ENCODE data around the gene PLCD3. TPM values are rescaled to one million over a fixed set of nuclear protein-coding genes. Genes with fewer than 3 reads are reported as not detected.

PLCD3 gene
- total RNA-seq (2014; rRNA removed; shearing (Covaris generic); ENCODE audit: low replicate concordance): 9.4 and 13.3 TPM in 2 replicates

- H3K36me3 ChIP-seq: no peaks in the 10 kb centered on the region
- H3K4me3 ChIP-seq: peak within 1 kb of the TSS; percentile 76
- DNase-seq: no peak
- no peaks in the 10 kb centered on the region for H3K9me3 ChIP-seq
- no peaks in the 10 kb centered on the region for H3K27me3 ChIP-seq
These were observed at the start of gene PLCD3 for GRCh38 chr17:45132320-45132571. PLCD3 (minus strand) TSS chr17:45132515; CDS start chr17:45132410, 105 bp downstream.

DNA sequence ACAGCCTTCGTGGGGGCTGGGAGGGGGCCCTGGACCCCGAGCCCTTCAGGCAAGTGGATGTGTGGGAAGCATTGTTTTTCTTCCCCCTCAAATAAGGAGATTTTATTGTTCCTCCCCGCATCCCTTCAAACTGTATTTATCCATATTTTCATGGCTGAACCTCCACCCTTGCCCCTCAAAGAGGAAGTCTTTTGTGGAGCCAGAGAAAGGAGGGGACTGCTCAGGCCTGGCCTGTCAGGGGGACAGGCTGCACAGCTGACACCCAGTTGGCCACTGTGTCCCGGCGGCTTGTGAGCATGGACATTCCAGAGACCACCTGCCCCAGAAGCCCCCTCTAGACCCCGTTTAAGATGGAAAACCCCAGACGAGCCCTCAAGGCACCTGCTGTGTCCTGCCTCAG is 45.2 kb upstream of the PLCD3 start:
- Histone ChIP-seq H3K4me3 (no peak overlapping the region), H3K27me3 (no peaks in the 10 kb centered on the region), H3K36me3 (no peaks in the 10 kb centered on the region), H3K9me3 (no peaks in the 10 kb centered on the region)
- no peak for DNase-seq

GRCh38 chr17:45175759-45176115 is 43.4 kb upstream of the PLCD3 start:
- H3K9me3 ChIP-seq: no peaks in the 10 kb centered on the region
- no peaks in the 10 kb centered on the region for H3K27me3 ChIP-seq
- no peaks in the 10 kb centered on the region for H3K36me3 ChIP-seq
- H3K4me3 ChIP-seq: no peak overlapping the region
- DNase-seq: no peak

- peak; percentile 99 for DNase-seq
- Histone ChIP-seq H3K36me3 (0 out of 2 replicates have a peak, but pooled peaks cover 4% of the 10 kb centered on the region), H3K9me3 (no peaks in the 10 kb centered on the region), H3K27me3 (no peaks in the 10 kb centered on the region), H3K4me3 (peak overlapping the region; percentile 58)
These were observed 40.4 kb upstream of the PLCD3 start for GRCh38 chr17:45172541-45173286.

DNA sequence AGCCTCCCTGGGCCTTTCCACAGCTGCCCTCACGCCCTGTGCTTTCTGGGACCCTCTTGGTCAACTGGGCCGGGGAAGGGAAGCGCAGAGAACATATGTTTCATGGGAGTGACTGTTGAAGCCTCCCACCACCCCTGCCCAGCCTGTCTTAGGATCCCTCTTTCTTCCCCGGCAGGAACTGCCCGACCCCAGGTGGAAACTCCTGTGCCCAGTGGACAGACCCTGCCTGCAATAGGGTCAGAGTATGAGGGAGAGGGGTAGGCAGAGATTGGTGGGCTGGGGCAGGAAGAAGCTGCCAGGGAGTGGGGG is 39.9 kb upstream of the PLCD3 start:
- peak overlapping the region; percentile 58 for H3K4me3 ChIP-seq
- DNase-seq: no peak
- no peaks in the 10 kb centered on the region for H3K27me3 ChIP-seq
- H3K9me3 ChIP-seq: no peaks in the 10 kb centered on the region
- 0 out of 2 replicates have a peak, but pooled peaks cover 4% of the 10 kb centered on the region for H3K36me3 ChIP-seq

DNA sequence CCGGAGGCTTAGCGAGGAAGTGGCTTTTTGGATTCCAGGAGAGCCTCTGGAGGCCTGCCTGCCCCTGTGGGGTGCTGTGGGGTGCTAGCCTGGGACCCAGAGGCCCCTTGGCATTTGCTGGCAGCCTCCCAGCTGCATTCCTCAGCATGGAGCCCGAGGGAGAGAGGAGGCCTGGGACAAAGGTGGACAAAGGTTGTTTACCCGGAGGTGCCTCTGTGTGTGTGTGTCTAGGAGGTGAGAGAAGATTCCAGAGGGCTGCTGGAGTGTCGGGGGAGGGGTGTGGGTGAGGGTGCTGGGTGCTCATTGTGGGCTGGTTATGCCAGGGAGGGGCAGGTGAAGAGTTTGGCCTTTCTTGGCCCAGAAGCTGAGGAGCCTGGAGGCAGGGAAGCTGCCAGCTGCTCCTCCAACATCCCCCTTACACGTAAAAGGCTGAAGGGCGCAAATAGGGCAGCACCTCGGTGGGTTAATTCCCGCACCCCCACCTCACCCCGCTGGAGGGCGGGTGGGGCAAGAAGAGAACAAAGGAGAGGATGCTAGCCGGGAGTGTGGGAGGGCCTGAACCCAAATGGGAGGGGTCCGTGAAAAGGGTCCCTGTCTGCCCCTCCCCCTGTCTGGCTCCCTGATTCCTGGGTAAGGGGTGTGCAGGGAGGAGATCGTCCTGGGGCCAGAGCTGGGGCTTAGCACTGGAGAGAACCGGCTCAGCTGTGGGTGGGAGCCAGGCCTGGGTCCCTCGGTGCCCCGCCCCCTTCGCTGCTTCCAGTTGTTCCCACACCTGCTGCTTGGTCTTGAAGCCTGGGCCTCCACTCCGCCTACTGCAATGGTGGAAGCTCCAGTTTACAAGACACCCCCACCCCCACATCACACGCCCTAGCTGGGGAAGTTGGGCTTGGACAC is 39.3 kb upstream of the PLCD3 start:
- Histone ChIP-seq H3K4me3 (peak overlapping the region; percentile 58), H3K9me3 (no peaks in the 10 kb centered on the region), H3K36me3 (0 out of 2 replicates have a peak, but pooled peaks cover 4% of the 10 kb centered on the region), H3K27me3 (no peaks in the 10 kb centered on the region)
- peak; percentile 96 for DNase-seq

DNA sequence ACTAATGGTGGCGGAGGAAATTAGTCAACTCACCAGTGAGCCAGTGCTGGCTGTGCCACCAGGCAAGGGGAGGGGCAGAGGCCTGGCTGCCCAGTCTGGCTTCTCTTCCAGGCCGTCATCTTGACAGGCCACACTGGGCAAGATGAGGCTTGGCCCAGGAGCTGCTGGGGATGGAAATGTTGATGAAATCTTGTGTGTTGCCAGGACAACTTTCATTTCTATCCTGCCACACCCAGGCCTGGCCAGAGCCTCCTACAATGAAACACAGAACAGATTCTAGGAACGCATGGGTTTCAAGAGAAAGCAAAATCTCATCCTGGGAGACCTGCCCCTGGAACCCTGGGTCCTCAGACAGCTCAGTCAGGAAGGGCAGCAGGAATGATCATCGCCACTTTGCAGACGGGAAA is 38.6 kb upstream of the PLCD3 start:
- peak; percentile 98 for DNase-seq
- peak overlapping the region; percentile 58 for H3K4me3 ChIP-seq
- H3K36me3 ChIP-seq: 0 out of 2 replicates have a peak, but pooled peaks cover 4% of the 10 kb centered on the region
- H3K9me3 ChIP-seq: no peaks in the 10 kb centered on the region
- H3K27me3 ChIP-seq: no peaks in the 10 kb centered on the region

- Histone ChIP-seq H3K36me3 (0 out of 2 replicates have a peak, but pooled peaks cover 4% of the 10 kb centered on the region), H3K4me3 (peak overlapping the region; percentile 58), H3K27me3 (no peaks in the 10 kb centered on the region), H3K9me3 (no peaks in the 10 kb centered on the region)
- DNase-seq: no peak
These were observed 38.1 kb upstream of the PLCD3 start for GRCh38 chr17:45170280-45170930.

DNA sequence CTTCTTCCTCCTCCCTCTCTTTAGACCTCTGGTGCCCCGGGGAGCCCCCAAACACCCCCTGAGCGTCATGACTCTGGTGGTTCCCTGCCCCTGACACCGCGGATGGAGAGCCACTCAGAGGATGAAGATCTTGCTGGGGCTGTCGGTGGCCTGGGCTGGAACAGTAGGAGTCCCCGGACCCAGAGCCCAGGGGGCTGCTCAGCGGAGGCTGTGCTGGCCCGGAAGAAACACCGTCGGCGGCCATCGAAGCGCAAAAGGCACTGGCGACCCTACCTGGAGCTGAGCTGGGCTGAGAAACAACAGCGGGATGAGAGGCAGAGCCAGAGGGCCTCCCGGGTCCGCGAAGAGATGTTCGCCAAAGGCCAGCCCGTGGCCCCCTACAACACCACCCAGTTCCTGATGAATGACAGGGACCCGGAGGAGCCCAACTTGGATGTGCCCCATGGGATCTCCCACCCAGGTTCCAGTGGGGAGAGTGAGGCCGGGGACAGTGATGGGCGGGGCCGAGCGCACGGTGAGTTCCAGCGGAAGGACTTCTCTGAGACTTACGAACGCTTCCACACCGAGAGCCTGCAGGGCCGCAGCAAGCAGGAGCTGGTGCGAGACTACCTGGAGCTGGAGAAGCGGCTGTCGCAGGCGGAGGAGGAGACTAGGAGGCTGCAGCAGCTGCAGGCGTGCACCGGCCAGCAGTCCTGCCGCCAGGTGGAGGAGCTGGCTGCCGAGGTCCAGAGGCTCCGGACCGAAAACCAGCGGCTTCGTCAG is 36.9 kb upstream of the PLCD3 start:
- Histone ChIP-seq H3K4me3 (no peak overlapping the region), H3K36me3 (0 out of 2 replicates have a peak, but pooled peaks cover 4% of the 10 kb centered on the region), H3K27me3 (no peaks in the 10 kb centered on the region), H3K9me3 (no peaks in the 10 kb centered on the region)
- DNase-seq: no peak

DNA sequence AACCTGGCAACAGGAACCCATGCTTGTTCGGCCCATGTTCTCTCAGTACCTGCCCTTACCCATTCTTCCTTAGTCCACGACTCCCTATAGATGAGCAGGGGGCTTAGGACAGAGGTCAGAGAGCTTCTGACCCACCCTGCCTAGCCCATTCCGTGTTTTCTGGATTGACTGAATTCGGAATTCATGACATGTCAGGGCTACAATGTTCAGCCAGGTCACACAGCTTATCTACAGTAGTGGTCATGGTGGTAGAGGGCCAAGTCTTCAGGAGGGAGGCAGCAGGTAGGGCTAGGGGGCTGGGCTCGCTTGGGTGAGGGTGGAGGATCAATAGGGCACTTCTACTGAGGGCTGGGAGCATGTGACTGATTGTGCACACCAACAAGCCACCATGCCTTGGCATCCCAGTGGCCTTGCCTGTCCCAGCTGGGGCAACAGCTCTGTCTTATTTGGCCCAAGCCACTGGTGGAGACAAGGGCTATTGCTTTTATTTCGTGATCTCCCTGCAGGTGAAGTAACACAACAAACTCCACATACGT is 32.5 kb upstream of the PLCD3 start:
- H3K4me3 ChIP-seq: no peak overlapping the region
- H3K9me3 ChIP-seq: no peaks in the 10 kb centered on the region
- no peaks in the 10 kb centered on the region for H3K27me3 ChIP-seq
- peaks cover 9% of the 10 kb centered on the region for H3K36me3 ChIP-seq
- no peak for DNase-seq

GRCh38 chr17:45162025-45162687 is 29.8 kb upstream of the PLCD3 start:
- H3K4me3 ChIP-seq: peak overlapping the region; percentile 83
- H3K36me3 ChIP-seq: peaks cover 17% of the 10 kb centered on the region
- no peak for DNase-seq
- H3K9me3 ChIP-seq: no peaks in the 10 kb centered on the region
- H3K27me3 ChIP-seq: no peaks in the 10 kb centered on the region

DNA sequence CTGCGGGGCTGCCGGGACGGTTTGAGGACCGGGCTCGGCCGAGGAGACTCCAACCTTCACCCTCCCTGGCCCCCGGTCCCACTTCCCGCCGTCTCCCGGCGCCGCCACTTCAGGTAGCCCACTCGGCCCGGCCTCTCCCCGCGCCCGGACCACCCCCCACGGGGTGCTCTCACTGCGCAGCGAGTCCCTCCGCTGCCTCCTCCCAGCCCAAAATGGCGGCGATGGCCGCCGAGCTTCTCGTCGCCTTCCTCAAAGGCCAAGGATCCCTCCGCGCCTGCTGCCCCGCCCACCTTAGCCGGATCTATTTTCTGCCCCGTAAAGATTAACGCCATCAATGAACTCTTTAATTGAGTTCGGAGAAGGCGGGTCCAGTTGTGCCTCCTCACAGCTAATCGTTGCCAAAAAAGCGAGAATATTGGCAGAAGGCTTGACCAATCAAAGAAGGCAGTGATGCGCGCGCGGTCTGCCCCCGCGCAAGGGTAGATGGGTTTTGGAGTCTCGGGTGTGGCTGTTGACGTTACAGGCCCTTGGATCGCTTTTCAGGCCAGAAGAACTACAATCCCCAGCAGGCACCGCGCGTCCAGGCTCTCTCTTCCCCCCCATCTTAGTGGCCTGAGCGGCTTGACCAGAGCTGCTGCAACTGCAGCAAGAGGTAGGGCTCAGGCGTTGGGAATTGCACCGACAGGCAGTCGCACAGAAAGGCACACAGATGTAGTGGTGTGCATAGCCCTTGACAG is 29.1 kb upstream of the PLCD3 start, which contains the start of gene HEXIM2:
Gene HEXIM2, plus strand, starts transcription at position 588 of the 737 bp plus-strand sequence. CDS start 919 bp downstream, outside the sequence.
- Histone ChIP-seq H3K4me3 (peak within 1 kb of the TSS; percentile 83), H3K9me3 (no peaks in the 10 kb centered on the region), H3K36me3 (peaks cover 17% of the 10 kb centered on the region), H3K27me3 (no peaks in the 10 kb centered on the region)
- DNase-seq: peak; percentile 98

- DNase-seq: peak; percentile 80
- peaks cover 17% of the 10 kb centered on the region for H3K36me3 ChIP-seq
- H3K4me3 ChIP-seq: peak overlapping the region; percentile 83
- H3K27me3 ChIP-seq: no peaks in the 10 kb centered on the region
- H3K9me3 ChIP-seq: no peaks in the 10 kb centered on the region
These were observed 28.4 kb upstream of the PLCD3 start for GRCh38 chr17:45160447-45161287.

- no peak overlapping the region for H3K4me3 ChIP-seq
- H3K27me3 ChIP-seq: no peaks in the 10 kb centered on the region
- H3K36me3 ChIP-seq: peaks cover 23% of the 10 kb centered on the region
- no peak for DNase-seq
- H3K9me3 ChIP-seq: no peaks in the 10 kb centered on the region
These were observed 23.9 kb upstream of the PLCD3 start for GRCh38 chr17:45156242-45156641.

All from MG63 (cell line).